ENCODE data around the gene KCNK1.

GRCh38 chr1:233609926-233610325 lies 4.0 kb upstream of the KCNK1 start:
- TF ChIP-seq CTCF (IDR thresholded peaks at IDR 0.05) (no peak), ZBTB33 (IDR thresholded peaks at IDR 0.05; ENCODE audit: borderline replicate concordance, low read depth) (no peak)
